ENCODE results near the gene INPP4A. TPM values are rescaled to one million over a fixed set of nuclear protein-coding genes. Genes with fewer than 3 reads are reported as not detected.
"Not testable (repeated sequence)": the region's sequence is repeated elsewhere in the genome, so short reads cannot be mapped to it uniquely, and the experiment has no call there.

The INPP4A gene
- 10 to 100 TPM; 29.1 to 33.0 TPM for total RNA-seq

- Mint-ChIP-seq H3K9me3 (ENCODE audit: low read depth) (peaks cover 6% of the 10 kb centered on the region), H3K36me3 (ENCODE audit: low read depth) (peaks cover 3% of the 10 kb centered on the region), H3K27ac (peak within 1 kb of the TSS; percentile 94), H3K4me1 (peaks cover 42% of the 10 kb centered on the region), H3K4me3 (peak within 1 kb of the TSS; percentile 83), H3K27me3 (no peaks in the 10 kb centered on the region)
- ATAC-seq (peak; percentile 74), DNase-seq (peak; percentile 87)
- POLR2A ChIA-PET, result no interaction called here
- intact Hi-C loops (cut with DNase I, micrococcal nuclease), result loop anchor here (1.0 to 10.0 kb wide), 7 partner anchors 38 to 326 kb away; partner anchors contain the start of genes COA5 (in 1 of the 2), MGAT4A (in 1 of the 2) and UNC50 (in 1 of the 2)
- CTCF ChIA-PET, result interaction anchor here (0.7 kb wide), 2 partner anchors 20 to 395 kb away, joined by 3 read pairs; no protein-coding TSS in a partner anchor
These were observed at the start of gene INPP4A for GRCh38 chr2:98444436-98445176. Gene INPP4A (plus strand): TSS chr2:98444858. CDS start chr2:98520049, 75,191 bp downstream.

- intact Hi-C loops (cut with DNase I, micrococcal nuclease), result no loop called here
- Mint-ChIP-seq H3K9me3 (ENCODE audit: low read depth) (no peaks in the 10 kb centered on the region), H3K36me3 (ENCODE audit: low read depth) (no peaks in the 10 kb centered on the region), H3K4me3 (no peak overlapping the region), H3K4me1 (no peaks in the 10 kb centered on the region), H3K27ac (no peak overlapping the region), H3K27me3 (peaks cover 20% of the 10 kb centered on the region)
- ChIA-PET POLR2A (no interaction called here), CTCF (no interaction called here)
- DNase-seq (no peak), ATAC-seq (no peak)
These were observed 48.7 kb upstream of the INPP4A start for GRCh38 chr2:98395977-98396376.

DNA sequence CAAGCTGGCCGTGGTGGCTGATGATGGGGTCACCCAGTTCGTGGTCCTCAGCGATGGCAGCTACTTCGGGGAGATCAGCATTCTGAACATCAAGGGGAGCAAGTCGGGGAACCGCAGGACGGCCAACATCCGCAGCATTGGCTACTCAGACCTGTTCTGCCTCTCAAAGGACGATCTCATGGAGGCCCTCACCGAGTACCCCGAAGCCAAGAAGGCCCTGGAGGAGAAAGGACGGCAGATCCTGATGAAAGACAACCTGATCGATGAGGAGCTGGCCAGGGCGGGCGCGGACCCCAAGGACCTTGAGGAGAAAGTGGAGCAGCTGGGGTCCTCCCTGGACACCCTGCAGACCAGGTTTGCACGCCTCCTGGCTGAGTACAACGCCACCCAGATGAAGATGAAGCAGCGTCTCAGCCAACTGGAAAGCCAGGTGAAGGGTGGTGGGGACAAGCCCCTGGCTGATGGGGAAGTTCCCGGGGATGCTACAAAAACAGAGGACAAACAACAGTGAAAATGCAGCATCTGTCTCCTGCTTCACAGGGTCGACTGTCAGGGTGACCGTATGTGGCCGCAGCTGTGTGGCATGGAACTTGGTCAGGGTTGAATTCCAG, 47.8 kb upstream of the INPP4A start:
- DNase-seq (no peak), ATAC-seq (no peak)
- Mint-ChIP-seq H3K36me3 (ENCODE audit: low read depth) (no peaks in the 10 kb centered on the region), H3K4me3 (no peak overlapping the region), H3K27me3 (peaks cover 22% of the 10 kb centered on the region), H3K27ac (no peak overlapping the region), H3K9me3 (ENCODE audit: low read depth) (no peaks in the 10 kb centered on the region), H3K4me1 (no peaks in the 10 kb centered on the region)
- POLR2A ChIA-PET, result no interaction called here
- intact Hi-C loops (cut with DNase I, micrococcal nuclease), result no loop called here
- CTCF ChIA-PET, result interaction anchor here (0.7 kb wide), 1 partner anchor 12 kb away, joined by 3 read pairs; no protein-coding TSS in a partner anchor

- Mint-ChIP-seq H3K4me1 (no peaks in the 10 kb centered on the region), H3K9me3 (ENCODE audit: low read depth) (no peaks in the 10 kb centered on the region), H3K36me3 (ENCODE audit: low read depth) (no peaks in the 10 kb centered on the region), H3K27me3 (peaks cover 22% of the 10 kb centered on the region), H3K4me3 (no peak overlapping the region), H3K27ac (no peak overlapping the region)
- intact Hi-C loops (cut with DNase I, micrococcal nuclease), result no loop called here
- POLR2A ChIA-PET, result no interaction called here
- no peak for ATAC-seq
- CTCF ChIA-PET, result interaction anchor here (0.6 kb wide), 1 partner anchor 21 kb away, joined by 3 read pairs; no protein-coding TSS in a partner anchor
- no peak for DNase-seq
These were observed 45.5 kb upstream of the INPP4A start for GRCh38 chr2:98399140-98399539.

- H3K36me3 Mint-ChIP-seq (ENCODE audit: low read depth), result no peaks in the 10 kb centered on the region
- intact Hi-C loops (cut with DNase I, micrococcal nuclease), result no loop called here
- H3K27ac Mint-ChIP-seq, result no peak overlapping the region
- POLR2A ChIA-PET, result interaction anchor here (0.6 kb wide), 1 partner anchor 574 kb away, joined by 3 read pairs; no protein-coding TSS in a partner anchor
- no peak overlapping the region for H3K4me3 Mint-ChIP-seq
- no peaks in the 10 kb centered on the region for H3K4me1 Mint-ChIP-seq
- H3K9me3 Mint-ChIP-seq (ENCODE audit: low read depth), result no peaks in the 10 kb centered on the region
- peaks cover 15% of the 10 kb centered on the region for H3K27me3 Mint-ChIP-seq
- no peak for ATAC-seq
- DNase-seq, result no peak
- CTCF ChIA-PET, result interaction anchor here (0.6 to 1.1 kb wide), 2 partner anchors 17 to 251 kb away, joined by 3 to 4 read pairs; no protein-coding TSS in a partner anchor
These were observed 40.8 kb upstream of the INPP4A start for GRCh38 chr2:98403878-98404277.

DNA sequence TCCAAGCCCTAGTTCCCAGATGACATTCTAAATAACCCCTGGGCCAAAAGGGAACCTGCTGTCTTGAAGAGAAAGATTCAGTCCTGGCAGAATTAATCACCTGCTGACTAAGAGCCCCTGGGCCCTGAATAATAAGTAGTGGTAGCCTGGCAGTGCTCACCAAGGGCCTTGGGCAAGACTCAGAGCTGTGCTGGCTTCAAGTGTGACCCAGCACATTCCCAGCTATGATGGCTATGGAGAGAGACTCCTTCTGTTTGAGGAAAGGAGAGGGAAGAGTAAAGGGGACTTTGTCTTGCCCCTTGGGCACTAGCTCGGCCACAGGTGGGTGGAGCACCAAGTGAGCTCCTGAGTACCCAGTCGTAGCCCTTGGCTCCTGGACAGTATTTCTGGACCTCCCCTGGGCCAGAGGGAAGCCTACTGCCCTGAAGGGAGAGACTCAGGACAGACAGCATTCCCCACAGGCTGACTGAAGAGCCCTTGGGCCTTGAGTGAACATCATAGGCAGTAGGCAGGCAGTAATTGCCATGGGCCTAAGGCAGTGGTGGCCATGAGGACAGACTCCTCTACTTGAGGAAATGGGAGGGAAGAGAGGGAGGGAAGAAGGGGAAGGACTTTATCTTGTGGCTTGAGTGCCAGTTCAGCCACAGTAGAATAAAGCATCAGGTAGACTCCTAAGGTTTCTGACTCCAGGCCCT, 40.0 kb upstream of the INPP4A start:
- ATAC-seq, result no peak
- Mint-ChIP-seq H3K27ac (no peak overlapping the region), H3K9me3 (ENCODE audit: low read depth) (no peaks in the 10 kb centered on the region), H3K4me3 (no peak overlapping the region), H3K4me1 (no peaks in the 10 kb centered on the region), H3K36me3 (ENCODE audit: low read depth) (no peaks in the 10 kb centered on the region), H3K27me3 (peaks cover 8% of the 10 kb centered on the region)
- no peak for DNase-seq
- intact Hi-C loops (cut with DNase I, micrococcal nuclease), result no loop called here
- CTCF ChIA-PET, result interaction anchor here (0.5 to 1.1 kb wide), 3 partner anchors 17 to 250 kb away, joined by 3 to 4 read pairs (median 3); no protein-coding TSS in a partner anchor
- POLR2A ChIA-PET, result interaction anchor here (0.6 kb wide), 1 partner anchor 575 kb away, joined by 3 read pairs; no protein-coding TSS in a partner anchor

DNA sequence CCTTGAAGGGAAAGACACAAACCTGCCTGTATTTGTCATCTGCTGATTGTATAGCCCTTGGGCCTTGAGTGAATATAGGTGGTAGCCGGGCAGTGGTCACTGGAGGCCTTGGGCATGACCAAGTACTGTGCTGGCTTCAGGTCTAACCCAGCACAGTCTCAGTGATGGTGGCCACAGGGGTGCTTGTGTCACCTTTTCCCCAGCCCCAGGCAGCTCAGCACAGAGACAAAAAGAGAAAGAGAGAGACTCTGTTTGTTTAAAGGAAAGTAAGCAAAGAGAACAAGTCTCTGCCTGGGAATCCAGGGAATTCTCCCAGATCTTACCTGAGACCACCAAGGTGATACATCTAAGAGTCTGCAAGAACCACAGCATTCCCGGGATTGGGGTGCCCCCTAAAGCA, 39.4 kb upstream of the INPP4A start:
- ChIA-PET CTCF (no interaction called here), POLR2A (no interaction called here)
- Mint-ChIP-seq H3K9me3 (ENCODE audit: low read depth) (no peaks in the 10 kb centered on the region), H3K4me1 (no peaks in the 10 kb centered on the region), H3K27me3 (peaks cover 5% of the 10 kb centered on the region), H3K36me3 (ENCODE audit: low read depth) (no peaks in the 10 kb centered on the region), H3K4me3 (no peak overlapping the region), H3K27ac (no peak overlapping the region)
- intact Hi-C loops (cut with DNase I, micrococcal nuclease), result no loop called here
- DNase-seq (no peak), ATAC-seq (no peak)

GRCh38 chr2:98408155-98408554, 36.5 kb upstream of the INPP4A start:
- H3K36me3 Mint-ChIP-seq (ENCODE audit: low read depth), result no peaks in the 10 kb centered on the region
- ChIA-PET CTCF (interaction anchor here (0.7 to 1.4 kb wide), 3 partner anchors 108 to 527 kb away, joined by 3 to 4 read pairs (median 4); no protein-coding TSS in a partner anchor), POLR2A (no interaction called here)
- DNase-seq (no peak), ATAC-seq (no peak)
- no peak overlapping the region for H3K27ac Mint-ChIP-seq
- H3K4me1 Mint-ChIP-seq, result peaks cover 6% of the 10 kb centered on the region
- intact Hi-C loops (cut with DNase I, micrococcal nuclease), result no loop called here
- no peak overlapping the region for H3K4me3 Mint-ChIP-seq
- no peaks in the 10 kb centered on the region for H3K27me3 Mint-ChIP-seq
- no peaks in the 10 kb centered on the region for H3K9me3 Mint-ChIP-seq (ENCODE audit: low read depth)

DNA sequence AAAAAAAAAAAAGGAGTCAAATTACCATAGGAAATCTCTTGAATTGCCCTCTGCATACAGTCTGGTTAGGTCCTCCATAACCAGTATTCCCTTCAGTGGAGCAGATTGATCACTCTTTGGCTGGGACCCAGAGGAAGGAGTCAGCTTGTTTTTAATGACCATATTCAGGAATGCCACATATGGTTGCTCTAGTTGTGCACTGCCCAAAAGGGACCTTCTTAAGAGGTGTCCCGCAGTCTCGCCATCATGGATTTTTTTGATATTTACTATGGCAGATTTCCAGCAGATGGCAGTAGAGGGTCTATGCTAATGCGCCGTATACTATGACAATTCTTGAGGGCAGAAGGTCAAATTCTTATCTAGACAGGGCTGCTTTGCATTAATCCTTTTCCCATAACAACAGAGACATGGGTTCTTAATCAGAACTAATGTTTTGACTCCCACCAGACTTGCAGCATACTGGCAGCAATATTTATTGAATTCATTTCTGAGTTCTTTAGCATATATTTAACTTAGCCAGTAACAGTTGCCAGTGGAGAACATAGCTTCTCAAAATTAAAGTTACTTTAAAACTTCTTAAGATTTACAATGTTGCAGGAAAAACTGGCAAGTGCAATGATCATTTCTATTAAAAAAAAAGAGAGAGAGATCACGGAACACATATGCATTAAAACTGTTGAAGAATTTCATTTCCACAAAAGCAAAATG, 31.8 kb upstream of the INPP4A start:
- Mint-ChIP-seq H3K27ac (no peak overlapping the region), H3K9me3 (ENCODE audit: low read depth) (peaks cover 4% of the 10 kb centered on the region), H3K36me3 (ENCODE audit: low read depth) (no peaks in the 10 kb centered on the region), H3K27me3 (no peaks in the 10 kb centered on the region), H3K4me3 (no peak overlapping the region), H3K4me1 (peaks cover 14% of the 10 kb centered on the region)
- ATAC-seq, result peak; percentile 85
- CTCF ChIA-PET, result interaction anchor here (0.6 to 2.8 kb wide), 28 partner anchors 8 to 434 kb away, joined by 3 to 22 read pairs (median 4); no protein-coding TSS in a partner anchor
- intact Hi-C loops (cut with DNase I, micrococcal nuclease), result loop anchor here (1.0 to 10.0 kb wide), 7 partner anchors 26 to 652 kb away; no protein-coding TSS in a partner anchor
- POLR2A ChIA-PET, result no interaction called here
- DNase-seq, result peak; percentile 62

- H3K36me3 Mint-ChIP-seq (ENCODE audit: low read depth); H3K9me3 Mint-ChIP-seq (ENCODE audit: low read depth); ATAC-seq; H3K4me3 Mint-ChIP-seq; POLR2A ChIA-PET; DNase-seq; H3K27me3 Mint-ChIP-seq; H3K27ac Mint-ChIP-seq: not testable (repeated sequence)
- peaks cover 14% of the 10 kb centered on the region for H3K4me1 Mint-ChIP-seq
- CTCF ChIA-PET, result interaction anchor here (2.8 kb wide), 1 partner anchor 104 kb away, joined by 22 read pairs; no protein-coding TSS in a partner anchor
- intact Hi-C loops (cut with DNase I, micrococcal nuclease), result loop anchor here in 1 of 2 experiments (10.0 kb wide), 1 partner anchor 651 kb away; no protein-coding TSS in a partner anchor
These were observed 30.4 kb upstream of the INPP4A start for GRCh38 chr2:98414246-98414645.

Data from activated CD4-positive, alpha-beta T cell treated with anti-CD3 and anti-CD28 coated beads for 36 hours (primary cell).